Heart left ventricle (tissue), 16 donors: Measurements from ENCODE around the gene TRIM8. TPM values are rescaled to one million over a fixed set of nuclear protein-coding genes. Genes with fewer than 3 reads are reported as not detected.
A peak's percentile ranks its signal among the peaks of the same experiment; 100 is the strongest.

Experiments used
- ATAC-seq, 4 donors: fragments of 200-7000 bp; cut with Tn5 transposase; one replicate each; pipeline ENCODE4 v1.9.1; 2020 to 2022; ENCODE audit warnings: moderate library complexity in 4 of 4, mild to moderate bottlenecking in 3 of 4, moderate number of reproducible peaks in 1 of 4
- DNase-seq, 5 donors: peaks; one replicate each; pipeline ENCODE4 v3.0.0-alpha.2; 2020
- H3K27ac ChIP-seq, 12 donors: fragments of 200-600 bp; sonication (generic) in 4 of 12; one replicate each; pipeline versions ENCODE4 v1.5.0 to v1.8.0; 2016 to 2022; ENCODE audit warnings: mild to moderate bottlenecking in 2 of 12
- H3K27me3 ChIP-seq, 9 donors: fragments of 200-600 bp; sonication (generic) in 2 of 9; one replicate each; pipeline versions ENCODE4 v1.5.1 to v1.8.0; 2016 to 2022; ENCODE audit warnings: mild to moderate bottlenecking in 3 of 9
- H3K36me3 ChIP-seq, 9 donors: fragments of 200-600 bp; sonication (generic) in 2 of 9; one replicate each; pipeline versions ENCODE4 v1.5.0 to v1.8.0; 2018 to 2022; ENCODE audit warnings: mild to moderate bottlenecking in 2 of 9
- H3K4me1 ChIP-seq, 12 donors: fragments of 200-600 bp; sonication (generic) in 4 of 12; one replicate each; pipeline versions ENCODE4 v1.5.0 to v1.8.0; 2016 to 2022; ENCODE audit warnings: mild to moderate bottlenecking in 3 of 12
- H3K4me3 ChIP-seq, 12 donors: fragments of 200-600 bp; sonication (generic) in 4 of 12; one replicate each; pipeline versions ENCODE4 v1.5.0 to v1.8.0; 2017 to 2022; ENCODE audit warnings: mild to moderate bottlenecking in 9 of 12, moderate library complexity in 4 of 12
- H3K9me3 ChIP-seq, 12 donors: fragments of 200-600 bp; sonication (generic) in 4 of 12; one replicate each; pipeline versions ENCODE4 v1.5.0 to v1.8.0; 2016 to 2022; ENCODE audit warnings: mild to moderate bottlenecking in 1 of 12
- POLR2A ChIP-seq, 2 donors: fragments of 450-650 bp; IDR thresholded peaks; one replicate each; pipeline ENCODE4 v1.6.1; 2017; ENCODE audit warnings: antibody characterized with exemption in 2 of 2, mild to moderate bottlenecking in 2 of 2, moderate library complexity in 2 of 2
- WGBS, 4 donors: extraction: QIAGEN DNeasy Blood & Tissue Kit in 2 of 4; methylation state at CpG; one replicate each; pipeline versions ENCODE4 v1.1.5 to v1.1.7; 2013 to 2018; 5-methylcytosine and 5-hydroxymethylcytosine counted together
- intact Hi-C, 10 donors: fragments of 100-400 bp; cut with DNase I; formaldehyde crosslinking; loops; one replicate each; pipeline versions ENCODE4 v1.11.1 to v1.14.2; 2022
- polyA plus RNA-seq, 2 donors: library from polyadenylated mRNA; stranded (reverse); fragments of 200-250 nt; gene quantifications; one replicate each; pipeline ENCODE4 v1.2.3, GENCODE V29; 2013
- total RNA-seq, 9 donors: library from RNA; depleted of rRNA in 2 of 9; stranded (reverse); fragments of >200 nt in 2 of 9; fragmentation: NEBNext Ultra II Directional in 3 of 9; extraction: Animal tissue kit (Norgen Biotek cat#: 25700) in 3 of 9; gene quantifications; one replicate each; pipeline versions ENCODE4 v1.1.0 to v1.2.4, GENCODE V29; 2016 to 2023
- TF ChIP-seq, protein P1 (sequence below), 12 donors: fragments of 200-600 bp; sonication (generic) in 4 of 12; IDR thresholded peaks; one replicate each; pipeline versions ENCODE4 v1.5.0 to v1.8.0; 2018 to 2022; ENCODE audit warnings: antibody characterized with exemption in 12 of 12, mild to moderate bottlenecking in 5 of 12
- donor health status: ischemic (EF 13 %, LVEDD 7.1; RV severe dilation, severe dysfunction).
- donor health status: healthy with polysubstance abuse.
- donor health status: DM: no; HTN: yes; CAD: no.
- donor health status: DM: no; HTN: no; CAD: no.
- donor health status: ischemic (EF 25% LVEDD 6.9; RV normal size, moderate dysfunction).
- donor health status: ischemic (EF 25% LVEDD 5.7; RV mildly dilated, moderate dysfunction).
- donor health status: healthy.
- donor health status: DM: yes; HTN: yes; CAD: no.
- donor health status: ischemic (EF 35%, LVEDD 5.7; RV mildly dilated, moderate dysfunction).
- donor health status: nonischemic (EF 11% LVEDD 7.7; RV severe dilation, severe dysfunction).
- donor health status: DM: yes; HTN: yes; CAD: no.
- donor health status: PGD.
- donor health status: ischemic (EF 29% LVEDD 5.4; RV normal size, mild dysfunction).
- donor health status: nonischemic (EF 23%, LVEDD 6.1; RV moderate dilation, normal function).

Gene TRIM8
- total and polyA plus RNA-seq, 11 donors, result 38.9 to 225 (median 102) TPM

DNA sequence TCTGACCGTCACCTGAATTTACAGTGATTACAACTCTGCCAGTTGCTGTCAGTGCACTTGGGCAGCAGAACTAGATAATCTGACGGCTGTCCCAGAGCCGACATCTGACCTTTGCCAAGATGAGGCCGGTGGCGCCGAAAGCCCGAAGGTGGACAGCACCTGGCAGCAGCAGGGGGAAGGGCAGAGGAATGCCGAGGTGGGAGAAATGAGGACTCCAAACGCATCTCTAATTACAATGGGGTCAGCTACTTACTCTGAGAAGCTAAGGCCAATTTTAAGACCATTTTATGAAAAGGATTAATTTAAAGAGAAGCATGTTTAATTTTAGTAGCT lies 33.8 kb downstream of the TRIM8 start:
- 48 to 65% (median 56%) methylated on average over 9 of the region's 9 CpGs for WGBS, 4 donors
- no peaks in the 10 kb centered on the region for H3K27me3 ChIP-seq
- no peaks in the 10 kb centered on the region for H3K9me3 ChIP-seq
- ATAC-seq (no peak), DNase-seq (no peak)
- peaks cover 0 to 15% (median 4%) of the 10 kb centered on the region in 9 donors for H3K36me3 ChIP-seq
- H3K4me3 ChIP-seq, result no peak overlapping the region
- H3K4me1 ChIP-seq, result peaks cover 11 to 67% (median 58%) of the 10 kb centered on the region in 12 donors
- peak overlapping the region in 10 of 12 donors; percentile 0 to 90 (median 62) for H3K27ac ChIP-seq
- intact Hi-C loops, result loop anchor here in 4 of 10 donors (5.0 kb wide), 1 partner anchor 34 kb away; the partner anchor contains the start of genes ARL3 (in 4 of the 4) and SFXN2 (in 4 of the 4)
- TF ChIP-seq POLR2A (IDR thresholded peaks at IDR 0.05), result no peak

DNA sequence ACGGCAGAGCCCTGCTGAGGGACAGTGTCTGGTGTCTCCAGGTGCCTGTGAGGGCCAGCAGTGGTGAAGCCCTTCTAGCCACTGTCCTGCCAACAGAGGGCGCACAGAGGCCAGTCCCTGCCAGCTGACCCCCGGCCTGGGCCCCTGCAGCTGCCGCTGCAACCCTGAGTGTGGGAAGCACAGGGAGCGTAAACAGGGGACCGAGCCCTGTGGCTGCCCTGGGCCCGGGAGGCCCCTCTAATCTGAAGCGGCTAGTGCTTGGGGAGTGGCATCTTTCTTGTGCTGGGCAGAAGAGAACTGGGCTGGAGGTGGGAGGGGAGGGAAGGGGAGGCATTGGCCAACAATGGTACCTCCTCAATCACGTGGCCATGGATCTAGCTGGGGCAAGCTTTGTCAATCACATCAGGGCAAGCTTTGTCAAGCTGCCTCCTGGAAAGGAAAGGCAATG lies 34.6 kb downstream of the TRIM8 start:
- TF ChIP-seq POLR2A (IDR thresholded peaks at IDR 0.05), result no peak
- TF ChIP-seq, protein P1, sequence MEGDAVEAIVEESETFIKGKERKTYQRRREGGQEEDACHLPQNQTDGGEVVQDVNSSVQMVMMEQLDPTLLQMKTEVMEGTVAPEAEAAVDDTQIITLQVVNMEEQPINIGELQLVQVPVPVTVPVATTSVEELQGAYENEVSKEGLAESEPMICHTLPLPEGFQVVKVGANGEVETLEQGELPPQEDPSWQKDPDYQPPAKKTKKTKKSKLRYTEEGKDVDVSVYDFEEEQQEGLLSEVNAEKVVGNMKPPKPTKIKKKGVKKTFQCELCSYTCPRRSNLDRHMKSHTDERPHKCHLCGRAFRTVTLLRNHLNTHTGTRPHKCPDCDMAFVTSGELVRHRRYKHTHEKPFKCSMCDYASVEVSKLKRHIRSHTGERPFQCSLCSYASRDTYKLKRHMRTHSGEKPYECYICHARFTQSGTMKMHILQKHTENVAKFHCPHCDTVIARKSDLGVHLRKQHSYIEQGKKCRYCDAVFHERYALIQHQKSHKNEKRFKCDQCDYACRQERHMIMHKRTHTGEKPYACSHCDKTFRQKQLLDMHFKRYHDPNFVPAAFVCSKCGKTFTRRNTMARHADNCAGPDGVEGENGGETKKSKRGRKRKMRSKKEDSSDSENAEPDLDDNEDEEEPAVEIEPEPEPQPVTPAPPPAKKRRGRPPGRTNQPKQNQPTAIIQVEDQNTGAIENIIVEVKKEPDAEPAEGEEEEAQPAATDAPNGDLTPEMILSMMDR (IDR thresholded peaks at IDR 0.05), result peak; percentile 42 to 76 (median 70)
- no peaks in the 10 kb centered on the region for H3K9me3 ChIP-seq
- peak overlapping the region in 3 of 12 donors; percentile 18 to 24 (median 21) for H3K4me3 ChIP-seq
- WGBS, 4 donors, result 13 to 20% (median 14%) methylated on average over 9 of the region's 9 CpGs
- intact Hi-C loops, result loop anchor here in 4 of 10 donors (5.0 kb wide), 1 partner anchor 33 kb away; the partner anchor contains the start of genes ARL3 (in 4 of the 4) and SFXN2 (in 4 of the 4)
- peaks cover 0 to 18% (median 5%) of the 10 kb centered on the region in 9 donors for H3K36me3 ChIP-seq
- H3K27me3 ChIP-seq, result no peaks in the 10 kb centered on the region
- ATAC-seq, result peak; percentile 54 to 71 (median 71)
- H3K27ac ChIP-seq, result peak overlapping the region in 10 of 12 donors; percentile 0 to 71 (median 54)
- peaks cover 9 to 58% (median 51%) of the 10 kb centered on the region in 12 donors for H3K4me1 ChIP-seq
- DNase-seq, result peak; percentile 70 to 85 (median 77)

DNA sequence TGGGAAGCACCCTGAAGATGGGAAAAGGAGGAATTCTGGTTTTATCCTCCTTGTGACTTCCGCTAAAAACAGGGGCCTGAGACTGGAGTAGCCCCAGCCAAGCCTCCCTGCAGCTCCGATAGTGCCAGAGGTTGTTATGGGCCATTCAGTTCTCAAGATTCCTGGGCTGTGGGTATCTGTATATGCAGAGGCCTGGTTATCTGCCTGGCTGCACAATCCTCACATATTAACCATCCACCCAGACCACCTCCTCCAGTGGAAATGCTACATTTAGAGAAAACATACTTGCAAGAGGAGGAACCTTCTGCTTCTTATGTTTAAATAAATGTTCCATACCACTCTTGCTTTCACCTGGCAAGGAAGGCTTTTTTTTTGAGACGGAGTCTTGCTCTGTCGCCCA lies 35.3 kb downstream of the TRIM8 start:
- ATAC-seq, result no peak
- no peaks in the 10 kb centered on the region for H3K27me3 ChIP-seq
- no peak for TF ChIP-seq POLR2A (IDR thresholded peaks at IDR 0.05)
- TF ChIP-seq, protein P1 (IDR thresholded peaks at IDR 0.05), result no peak
- H3K27ac ChIP-seq, result peak overlapping the region in 5 of 12 donors; percentile 53 to 71 (median 60)
- peaks cover 0 to 25% (median 10%) of the 10 kb centered on the region in 9 donors for H3K36me3 ChIP-seq
- H3K4me3 ChIP-seq, result no peak overlapping the region
- H3K9me3 ChIP-seq, result no peaks in the 10 kb centered on the region
- H3K4me1 ChIP-seq, result peaks cover 9 to 51% (median 44%) of the 10 kb centered on the region in 12 donors
- WGBS, 4 donors, result 91 to 99% (median 95%) methylated on average over 4 of the region's 4 CpGs
- intact Hi-C loops, result loop anchor here in 4 of 10 donors (5.0 kb wide), 1 partner anchor 33 kb away; the partner anchor contains the start of genes ARL3 (in 4 of the 4) and SFXN2 (in 4 of the 4)
- no peak for DNase-seq

DNA sequence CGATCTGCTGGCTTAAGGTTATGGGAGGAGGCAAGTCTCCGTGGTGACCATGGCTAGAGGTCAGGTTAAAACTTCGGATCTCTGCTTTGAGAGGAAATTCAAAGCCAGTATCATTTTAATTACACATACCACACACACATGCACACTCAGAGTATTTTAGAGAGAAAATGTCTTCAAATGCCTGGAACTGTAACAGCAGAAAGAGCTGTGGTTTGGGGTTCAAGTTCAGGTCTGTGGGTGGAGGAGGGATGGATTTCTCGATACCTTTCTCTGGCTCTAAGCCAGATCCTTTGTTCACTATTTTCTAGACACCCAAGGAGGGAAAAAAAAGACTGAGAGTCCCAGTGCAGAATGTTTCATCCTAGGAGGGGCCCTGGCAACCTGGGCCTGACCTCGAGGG lies 37.4 kb downstream of the TRIM8 start:
- 78 to 96% (median 87%) methylated on average over 5 of the region's 5 CpGs for WGBS, 4 donors
- no peak overlapping the region for H3K27ac ChIP-seq
- peaks cover 0 to 30% (median 27%) of the 10 kb centered on the region in 12 donors for H3K4me1 ChIP-seq
- ATAC-seq, result no peak
- H3K36me3 ChIP-seq, result peaks cover 0 to 38% (median 19%) of the 10 kb centered on the region in 9 donors
- H3K9me3 ChIP-seq, result no peaks in the 10 kb centered on the region
- H3K4me3 ChIP-seq, result no peak overlapping the region
- no peaks in the 10 kb centered on the region for H3K27me3 ChIP-seq
- intact Hi-C loops, result no loop called here
- TF ChIP-seq POLR2A (IDR thresholded peaks at IDR 0.05), result no peak
- TF ChIP-seq, protein P1 (IDR thresholded peaks at IDR 0.05), result no peak
- no peak for DNase-seq
